T-helper 17 cell (primary cell): ENCODE measurements around the gene ATG5. TPM values are rescaled to one million over a fixed set of nuclear protein-coding genes. Genes with fewer than 3 reads are reported as not detected.

Experiments used
- ATAC-seq: fragments of 150-1000 bp; cut with Tn5 transposase; 2 replicates; pipeline ENCODE4 v1.10.0; 2021; ENCODE audit warnings: mild to moderate bottlenecking, moderate library complexity
- DNase-seq, 3 donors: peaks; one replicate each; pipeline versions ENCODE4 v3.0.0 to v3.0.0-alpha.2; 2020 to 2021
- H3K9me3 ChIP-seq: one replicate; pipeline ENCODE4 v1.7.0; 2013; ENCODE audit warnings: low read length, mild to moderate bottlenecking; ENCODE audit not compliant: control insufficient read depth, poor library complexity, severe bottlenecking
- H3K27ac Mint-ChIP-seq: one replicate; pipeline ENCODE4 v1.8.0; 2022; ENCODE audit warnings: mild to moderate bottlenecking, moderate library complexity, mixed read lengths
- H3K27me3 Mint-ChIP-seq: one replicate; pipeline ENCODE4 v1.8.0; 2022; ENCODE audit warnings: mixed read lengths
- H3K36me3 Mint-ChIP-seq: one replicate; pipeline ENCODE4 v1.8.0; 2022; ENCODE audit warnings: low read depth, mixed read lengths
- H3K4me1 Mint-ChIP-seq: one replicate; pipeline ENCODE4 v1.8.0; 2022; ENCODE audit warnings: mild to moderate bottlenecking, mixed read lengths
- H3K4me3 Mint-ChIP-seq: one replicate; pipeline ENCODE4 v1.8.0; 2022; ENCODE audit warnings: mild to moderate bottlenecking, moderate library complexity, mixed read lengths
- total RNA-seq, 4 donors: library from RNA in 2 of 4; stranded (reverse) in 2 of 4; gene quantifications; one replicate each; pipeline ENCODE4 v1.2.3 and lab custom pipeline; 2022 to 2026

ATG5 gene
- total RNA-seq, 2 donors from 2014 or later = 27.7 to 29.8 TPM

DNA sequence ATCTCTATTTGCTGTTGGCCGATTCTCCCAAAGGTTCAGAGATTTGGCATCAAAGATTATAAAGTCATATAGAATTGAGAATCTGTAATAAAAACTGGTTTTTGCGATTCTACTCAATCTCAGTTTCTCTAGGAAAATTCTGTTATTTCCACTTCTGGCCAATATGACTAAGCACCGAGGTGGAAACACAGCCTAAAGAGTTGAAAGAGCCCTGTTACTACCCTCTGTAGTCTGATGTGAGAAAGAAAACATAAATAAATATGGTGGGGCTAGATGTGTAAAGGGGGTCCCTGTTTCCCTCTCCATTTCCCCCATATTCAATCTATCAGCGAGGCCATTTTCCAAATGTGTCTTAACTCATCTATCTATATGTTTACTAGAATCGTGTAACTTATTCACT lies 156.0 kb downstream of the ATG5 start:
- no peak overlapping the region for H3K27ac Mint-ChIP-seq
- DNase-seq (no peak), ATAC-seq (no peak)
- peaks cover 14% of the 10 kb centered on the region for H3K4me1 Mint-ChIP-seq
- no peaks in the 10 kb centered on the region for H3K9me3 ChIP-seq
- peaks cover under 1% of the 10 kb centered on the region for H3K36me3 Mint-ChIP-seq
- H3K4me3 Mint-ChIP-seq = no peak overlapping the region
- H3K27me3 Mint-ChIP-seq = no peaks in the 10 kb centered on the region

DNA sequence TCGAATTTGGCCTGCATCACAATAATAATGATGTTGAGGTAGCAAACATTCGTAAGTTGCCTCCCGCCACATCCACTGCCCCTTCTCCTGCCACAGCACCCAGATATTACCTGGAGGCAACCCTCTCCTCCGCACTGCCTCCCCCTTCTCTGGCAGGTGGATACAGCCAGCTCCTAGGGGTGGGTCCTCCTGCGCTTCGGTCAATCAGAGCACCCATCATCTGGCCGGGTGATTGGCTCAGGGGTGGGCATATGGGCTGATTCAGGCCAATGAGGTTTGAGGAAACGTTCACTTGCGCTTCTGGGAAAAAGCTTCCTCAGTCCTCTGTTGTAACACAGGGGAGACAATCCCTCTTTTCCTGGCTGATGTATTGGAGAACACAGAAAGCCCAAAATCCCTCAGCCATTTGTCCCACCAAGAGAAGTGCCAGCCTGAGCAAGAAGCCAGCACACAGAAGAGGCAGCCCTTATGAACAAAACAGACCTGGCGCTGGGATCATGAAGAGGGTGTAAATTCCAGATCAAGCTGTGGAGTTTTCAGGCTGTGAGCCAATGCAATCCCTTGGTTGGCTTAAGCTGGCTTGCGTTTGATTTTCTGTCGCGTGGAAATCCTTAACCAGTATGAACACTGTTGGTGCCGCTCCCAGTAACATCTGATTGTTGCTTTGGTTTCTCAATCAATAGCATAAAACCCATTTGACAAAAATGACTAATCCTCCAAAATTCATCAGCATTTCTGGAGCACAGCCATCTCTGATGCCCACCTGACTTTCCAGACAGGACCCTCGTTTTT lies 157.3 kb downstream of the ATG5 start:
- Mint-ChIP-seq H3K27me3 (no peaks in the 10 kb centered on the region), H3K36me3 (peaks cover 3% of the 10 kb centered on the region), H3K4me1 (peaks cover 21% of the 10 kb centered on the region), H3K27ac (no peak overlapping the region), H3K4me3 (no peak overlapping the region)
- no peak for ATAC-seq
- H3K9me3 ChIP-seq = no peaks in the 10 kb centered on the region
- no peak for DNase-seq

DNA sequence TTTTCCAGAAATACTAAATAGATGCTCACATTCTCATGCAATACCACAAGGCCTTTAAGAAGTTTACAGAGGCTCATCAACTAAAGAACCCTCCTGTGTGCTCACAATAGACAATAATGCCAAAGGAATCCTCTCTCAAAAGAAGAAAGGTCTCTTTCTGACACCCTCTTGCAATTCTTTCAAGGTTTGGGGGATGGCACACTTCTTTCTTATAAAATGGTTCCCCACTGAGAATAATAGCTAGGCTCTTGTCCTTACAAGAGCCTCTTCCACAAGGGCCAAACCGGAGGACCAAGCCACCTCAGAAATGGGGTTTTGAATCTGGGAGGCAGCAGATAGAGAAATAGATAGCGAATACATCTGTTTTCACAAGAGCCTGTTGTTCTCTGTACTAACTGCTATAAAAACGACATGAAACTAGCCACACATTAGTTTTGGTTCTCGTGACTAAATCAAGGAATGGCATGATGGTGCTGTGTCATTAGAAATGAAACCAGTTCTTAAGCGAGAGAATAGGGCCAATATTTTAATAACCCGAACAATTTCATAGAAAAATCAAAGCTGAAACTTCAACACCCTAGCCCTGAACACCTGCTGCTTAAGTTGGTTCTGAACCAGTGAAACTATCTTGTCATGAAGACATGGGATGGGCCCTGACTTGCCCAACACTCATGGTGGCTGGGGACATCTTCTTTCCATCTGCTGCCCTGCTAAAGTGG lies 158.3 kb downstream of the ATG5 start:
- peaks cover 28% of the 10 kb centered on the region for H3K4me1 Mint-ChIP-seq
- no peaks in the 10 kb centered on the region for H3K9me3 ChIP-seq
- no peaks in the 10 kb centered on the region for H3K27me3 Mint-ChIP-seq
- ATAC-seq (no peak), DNase-seq (no peak)
- peak overlapping the region; percentile 12 for H3K27ac Mint-ChIP-seq
- H3K36me3 Mint-ChIP-seq = peaks cover 3% of the 10 kb centered on the region
- no peak overlapping the region for H3K4me3 Mint-ChIP-seq

DNA sequence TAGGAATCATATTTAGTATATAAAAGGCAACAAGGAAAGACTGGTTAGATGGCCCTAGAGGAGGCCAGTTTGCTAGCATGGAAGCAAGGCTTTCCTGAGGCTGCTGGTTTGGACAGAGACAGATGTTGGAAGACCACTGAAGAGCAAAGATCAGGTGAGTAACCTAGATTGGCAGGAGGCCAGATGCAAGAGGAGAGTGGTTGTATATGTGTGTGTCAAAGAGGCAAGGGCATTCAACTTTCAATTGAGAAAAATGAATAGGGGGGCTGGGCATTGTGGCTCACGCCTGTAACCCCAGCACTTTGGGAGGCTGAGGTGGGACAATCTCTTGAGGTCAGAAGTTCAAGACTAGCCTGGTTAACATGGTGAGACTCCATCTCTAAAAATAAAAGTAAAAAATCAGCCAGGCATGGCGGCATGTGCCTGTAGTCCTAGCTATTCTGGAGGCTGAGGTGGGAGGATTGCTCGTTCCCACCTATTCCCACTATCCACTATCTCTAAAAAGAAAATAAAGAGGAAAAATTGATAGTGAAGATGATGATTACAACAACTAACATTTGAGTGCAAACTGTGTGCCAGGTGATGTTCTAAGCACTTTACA lies 159.6 kb downstream of the ATG5 start:
- Mint-ChIP-seq H3K36me3 (peaks cover 3% of the 10 kb centered on the region), H3K4me1 (peaks cover 32% of the 10 kb centered on the region), H3K27me3 (no peaks in the 10 kb centered on the region), H3K4me3 (peak overlapping the region; percentile 1), H3K27ac (no peak overlapping the region)
- no peaks in the 10 kb centered on the region for H3K9me3 ChIP-seq
- DNase-seq = no peak
- ATAC-seq = no peak

DNA sequence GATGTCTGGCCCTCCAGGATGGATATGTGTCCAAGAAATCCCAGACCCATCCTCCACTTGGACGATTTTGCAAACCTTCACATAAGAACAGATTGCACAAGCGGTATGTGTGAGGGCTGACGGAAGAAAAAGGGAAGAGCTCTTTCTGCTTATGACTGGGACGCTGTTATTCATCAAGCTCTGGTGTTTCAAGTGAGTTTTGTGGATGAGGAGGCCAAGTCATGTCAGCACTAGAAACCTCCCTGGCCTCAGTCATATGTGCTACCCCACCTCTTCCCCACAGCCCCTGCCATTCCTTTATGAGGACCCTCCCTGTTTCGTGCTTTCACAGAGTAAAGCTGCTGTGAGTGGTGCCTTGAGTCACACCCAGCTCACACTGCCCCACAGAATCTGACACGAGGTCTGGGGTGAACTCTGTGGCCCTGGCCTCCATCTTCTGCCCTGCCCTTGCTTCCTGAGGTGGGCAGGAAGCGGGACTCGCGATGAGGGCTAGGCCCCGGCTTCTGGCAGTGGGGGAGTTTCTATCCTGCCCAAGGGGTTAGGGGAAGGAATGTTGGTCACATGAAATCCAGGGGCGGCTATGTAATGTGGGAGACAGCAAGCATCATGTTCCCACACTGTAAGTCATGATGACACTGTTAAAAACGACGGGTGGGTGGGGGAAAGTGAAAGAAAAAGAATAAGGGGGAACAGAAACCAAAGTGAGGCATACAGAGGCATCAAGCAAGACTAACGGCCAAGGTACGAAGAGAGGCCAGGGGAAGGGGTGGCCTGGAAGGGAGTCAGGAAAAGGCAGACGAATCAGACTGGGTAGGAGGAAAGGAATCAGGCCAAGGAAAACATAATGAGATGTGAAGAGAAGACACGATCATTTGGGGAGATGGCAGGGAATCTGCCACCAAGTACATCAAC lies 161.3 kb downstream of the ATG5 start:
- peaks cover 32% of the 10 kb centered on the region for H3K4me1 Mint-ChIP-seq
- DNase-seq (peak in 2 of 3 donors; percentile 11 to 14), ATAC-seq (peak; percentile 63)
- peak overlapping the region; percentile 91 for H3K27ac Mint-ChIP-seq
- H3K27me3 Mint-ChIP-seq = no peaks in the 10 kb centered on the region
- peaks cover 3% of the 10 kb centered on the region for H3K36me3 Mint-ChIP-seq
- H3K9me3 ChIP-seq = no peaks in the 10 kb centered on the region
- H3K4me3 Mint-ChIP-seq = peak overlapping the region; percentile 83

DNA sequence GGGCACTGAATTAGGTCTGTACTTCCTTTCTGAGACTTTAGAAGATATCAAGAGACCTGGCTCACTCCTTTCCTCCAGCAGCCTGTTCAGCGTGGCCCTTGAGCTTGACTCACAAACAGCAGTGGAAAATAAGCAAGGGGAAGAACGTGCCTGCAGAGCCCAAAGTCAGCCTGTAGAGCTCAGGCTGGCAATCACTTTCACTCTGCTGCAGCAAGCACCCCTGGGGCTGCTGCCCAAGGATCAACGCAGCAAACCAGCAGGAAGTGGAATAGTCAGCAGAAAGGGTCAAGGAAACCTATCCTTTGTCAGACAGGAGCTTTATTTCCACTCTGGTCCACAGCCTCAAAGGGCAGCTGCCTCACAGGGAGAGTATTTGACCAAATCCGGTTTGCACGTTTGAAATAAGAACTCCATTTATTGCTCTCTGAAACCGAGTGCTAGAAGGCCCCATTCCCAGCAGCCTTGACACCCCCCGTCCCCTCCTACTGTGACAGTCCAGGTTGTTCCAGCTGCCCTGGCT lies 162.1 kb downstream of the ATG5 start:
- Mint-ChIP-seq H3K27ac (peak overlapping the region; percentile 91), H3K27me3 (no peaks in the 10 kb centered on the region), H3K4me1 (peaks cover 32% of the 10 kb centered on the region), H3K36me3 (peaks cover 3% of the 10 kb centered on the region), H3K4me3 (peak overlapping the region; percentile 83)
- H3K9me3 ChIP-seq = no peaks in the 10 kb centered on the region
- ATAC-seq (peak; percentile 79), DNase-seq (peak in 2 of 3 donors; percentile 20 to 23)

DNA sequence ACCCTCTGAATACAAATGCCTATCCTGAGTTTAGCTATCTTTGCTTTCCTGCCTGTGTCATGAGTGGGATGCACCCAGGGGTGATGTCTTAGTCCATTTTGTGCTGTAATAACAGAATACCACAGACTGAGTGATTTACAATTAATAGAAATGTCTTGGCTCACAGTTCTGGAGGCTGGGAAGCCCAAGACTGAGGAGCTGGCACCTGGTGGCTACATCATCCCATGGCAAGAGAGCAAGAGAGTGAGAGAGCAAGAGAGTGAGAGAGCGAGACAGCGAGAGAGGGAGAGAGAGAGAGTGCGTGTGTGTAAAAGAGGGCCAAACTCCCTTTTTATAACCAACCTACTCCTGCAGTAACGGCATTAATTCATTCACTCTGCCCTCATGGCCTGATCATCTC lies 162.6 kb downstream of the ATG5 start:
- Mint-ChIP-seq H3K27me3 (peaks cover 1% of the 10 kb centered on the region), H3K27ac (peak overlapping the region; percentile 91), H3K4me1 (peaks cover 32% of the 10 kb centered on the region), H3K4me3 (peak overlapping the region; percentile 83), H3K36me3 (peaks cover 3% of the 10 kb centered on the region)
- H3K9me3 ChIP-seq = no peaks in the 10 kb centered on the region
- ATAC-seq (peak; percentile 8), DNase-seq (no peak)

DNA sequence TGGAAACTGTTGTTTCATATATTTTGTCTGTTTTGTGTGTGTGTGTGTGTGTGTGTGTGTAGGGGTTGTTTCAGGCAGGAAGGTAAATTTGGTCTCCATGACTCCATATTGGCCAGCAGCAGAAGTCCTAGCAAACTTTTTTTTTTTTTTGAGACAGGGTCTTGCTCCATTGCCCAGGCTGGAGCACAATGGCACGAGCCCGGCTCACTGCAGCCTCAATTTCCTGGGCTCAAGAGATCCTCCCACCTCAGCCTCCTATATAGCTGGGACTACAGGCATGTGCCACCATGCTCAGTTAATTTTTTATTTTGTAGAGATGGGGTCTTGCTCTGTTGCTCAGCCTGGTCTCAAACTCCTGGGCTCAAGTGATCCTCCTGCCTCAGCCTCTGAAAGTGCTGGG lies 163.7 kb downstream of the ATG5 start:
- ATAC-seq = no peak
- H3K36me3 Mint-ChIP-seq = peaks cover 6% of the 10 kb centered on the region
- no peak overlapping the region for H3K27ac Mint-ChIP-seq
- H3K4me3 Mint-ChIP-seq = peak overlapping the region; percentile 58
- H3K9me3 ChIP-seq = no peaks in the 10 kb centered on the region
- H3K27me3 Mint-ChIP-seq = peaks cover 7% of the 10 kb centered on the region
- no peak for DNase-seq
- H3K4me1 Mint-ChIP-seq = peaks cover 33% of the 10 kb centered on the region

DNA sequence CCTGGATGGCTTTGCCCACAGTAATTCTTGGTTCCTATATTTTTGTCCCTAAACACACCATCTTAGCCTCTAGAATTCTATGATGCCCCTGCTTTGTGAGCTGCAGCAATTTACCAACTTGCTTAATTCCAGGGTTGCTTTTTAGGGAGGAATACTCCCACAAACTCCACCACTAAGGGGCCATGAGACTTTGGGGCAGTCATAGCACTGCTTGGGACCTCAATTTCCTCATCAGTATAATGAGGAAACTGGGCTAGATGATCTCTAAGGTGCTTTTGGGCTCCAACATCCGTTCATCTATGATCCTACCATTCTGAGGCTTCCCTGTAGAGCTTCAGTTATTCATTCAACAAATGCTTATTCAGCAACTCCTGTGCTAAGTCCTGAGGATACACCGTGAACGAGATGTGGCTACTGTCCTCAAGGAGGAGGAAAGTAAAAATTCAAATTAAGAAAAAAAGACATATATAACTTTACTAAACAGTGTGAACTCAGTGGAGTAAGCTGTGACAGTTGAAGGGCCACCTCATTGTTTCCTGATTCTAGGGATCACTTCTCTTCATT lies 164.2 kb downstream of the ATG5 start:
- H3K9me3 ChIP-seq = no peaks in the 10 kb centered on the region
- no peak for ATAC-seq
- Mint-ChIP-seq H3K4me3 (peak overlapping the region; percentile 58), H3K27ac (no peak overlapping the region), H3K36me3 (peaks cover 6% of the 10 kb centered on the region), H3K27me3 (peaks cover 7% of the 10 kb centered on the region), H3K4me1 (peaks cover 30% of the 10 kb centered on the region)
- DNase-seq = no peak

DNA sequence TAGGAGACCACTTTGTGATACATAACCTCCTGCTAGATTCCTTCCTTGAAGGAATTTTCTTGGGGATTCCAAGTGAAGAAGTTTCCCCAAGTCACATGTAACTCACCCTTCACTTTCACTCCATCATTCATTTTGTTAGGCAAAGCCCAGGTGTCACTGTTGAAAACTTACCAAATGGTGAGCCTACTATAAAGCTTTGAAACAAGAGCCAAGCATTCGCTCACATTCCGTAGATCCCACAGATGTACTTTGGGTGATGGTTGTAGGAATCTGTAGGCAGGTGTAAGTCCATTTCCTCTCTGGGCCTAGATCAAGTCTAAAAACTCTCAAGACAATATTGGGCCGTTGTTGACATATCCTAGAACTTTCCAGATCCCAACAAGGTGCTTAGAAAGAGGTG lies 165.4 kb downstream of the ATG5 start:
- no peak overlapping the region for H3K27ac Mint-ChIP-seq
- peaks cover 7% of the 10 kb centered on the region for H3K27me3 Mint-ChIP-seq
- no peaks in the 10 kb centered on the region for H3K9me3 ChIP-seq
- no peak for DNase-seq
- H3K4me3 Mint-ChIP-seq = no peak overlapping the region
- peaks cover 30% of the 10 kb centered on the region for H3K4me1 Mint-ChIP-seq
- H3K36me3 Mint-ChIP-seq = peaks cover 6% of the 10 kb centered on the region
- ATAC-seq = no peak

DNA sequence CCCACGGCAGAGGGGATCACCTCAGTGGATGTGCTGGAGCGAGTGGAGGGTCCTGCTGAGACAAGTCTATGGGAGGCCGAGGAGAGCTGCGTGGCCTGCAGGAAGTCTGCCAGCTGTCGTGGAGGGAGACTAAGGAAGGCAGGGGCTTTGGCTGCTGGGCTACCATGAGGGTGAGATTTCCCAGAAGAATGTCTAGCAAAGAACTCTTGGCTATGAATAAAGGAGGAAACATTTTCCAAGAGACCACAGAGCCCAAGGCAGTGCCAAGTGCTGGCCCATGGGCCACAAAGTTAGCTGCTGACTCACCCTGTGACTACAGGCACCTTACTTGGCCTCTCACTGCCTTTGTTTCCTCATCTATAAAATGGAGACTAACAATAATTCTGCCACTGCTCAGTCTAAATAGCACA lies 166.0 kb downstream of the ATG5 start:
- no peak overlapping the region for H3K27ac Mint-ChIP-seq

DNA sequence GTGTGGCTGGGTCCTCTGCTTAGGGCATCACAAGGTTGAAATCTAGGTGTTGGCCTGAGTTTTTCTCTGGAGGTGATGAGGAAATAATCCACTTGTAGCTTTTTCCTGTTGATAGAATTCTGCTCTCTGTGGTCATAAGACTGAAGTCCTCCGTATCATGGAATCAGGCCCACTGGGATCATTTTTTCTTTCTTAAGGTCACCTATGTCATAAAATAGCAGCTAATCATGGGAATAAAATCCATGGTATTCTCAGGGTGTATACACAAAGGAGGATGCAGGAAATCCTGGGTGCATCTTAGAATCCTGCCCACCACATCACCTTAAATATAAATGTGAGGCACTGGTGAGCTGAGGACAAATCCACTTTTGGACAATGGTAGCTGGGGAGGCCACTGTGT lies 166.7 kb downstream of the ATG5 start:
- H3K4me1 Mint-ChIP-seq = peaks cover 20% of the 10 kb centered on the region
- no peak overlapping the region for H3K4me3 Mint-ChIP-seq
- DNase-seq = no peak
- peaks cover 7% of the 10 kb centered on the region for H3K27me3 Mint-ChIP-seq
- ATAC-seq = no peak
- no peak overlapping the region for H3K27ac Mint-ChIP-seq
- peaks cover 4% of the 10 kb centered on the region for H3K36me3 Mint-ChIP-seq
- no peaks in the 10 kb centered on the region for H3K9me3 ChIP-seq

More for the DNA sequence above, 166.0 kb downstream of the ATG5 start:
- DNase-seq (no peak), ATAC-seq (no peak)
- H3K4me1 Mint-ChIP-seq = peaks cover 27% of the 10 kb centered on the region
- H3K27me3 Mint-ChIP-seq = peaks cover 7% of the 10 kb centered on the region
- no peak overlapping the region for H3K4me3 Mint-ChIP-seq
- no peaks in the 10 kb centered on the region for H3K9me3 ChIP-seq
- peaks cover 6% of the 10 kb centered on the region for H3K36me3 Mint-ChIP-seq
